Osteocyte (in vitro differentiated cells): ENCODE measurements around the gene KIF1A. TPM values are rescaled to one million over a fixed set of nuclear protein-coding genes. Genes with fewer than 3 reads are reported as not detected.

Experiments used
- DNase-seq: peaks from one replicate; pipeline ENCODE4 v3.0.0; 2021; ENCODE audit warnings: mixed read lengths; ENCODE audit not compliant: unreplicated experiment; ENCODE audit errors: extremely low spot score
- H3K27ac Mint-ChIP-seq: one replicate; pipeline ENCODE4 v1.8.0; 2021; ENCODE audit warnings: mild to moderate bottlenecking, mixed read lengths; ENCODE audit not compliant: unreplicated experiment
- H3K27me3 Mint-ChIP-seq: one replicate; pipeline ENCODE4 v1.8.0; 2021; ENCODE audit warnings: mixed read lengths; ENCODE audit not compliant: unreplicated experiment
- H3K36me3 Mint-ChIP-seq: one replicate; pipeline ENCODE4 v1.8.0; 2021; ENCODE audit warnings: mixed read lengths; ENCODE audit not compliant: unreplicated experiment
- H3K4me1 Mint-ChIP-seq: one replicate; pipeline ENCODE4 v1.8.0; 2021; ENCODE audit warnings: mixed read lengths; ENCODE audit not compliant: unreplicated experiment
- H3K4me3 Mint-ChIP-seq: one replicate; pipeline ENCODE4 v1.8.0; 2021; ENCODE audit warnings: mild to moderate bottlenecking, moderate library complexity, mixed read lengths; ENCODE audit not compliant: unreplicated experiment
- H3K9me3 Mint-ChIP-seq: one replicate; pipeline ENCODE4 v1.8.0; 2021; ENCODE audit warnings: mixed read lengths; ENCODE audit not compliant: unreplicated experiment
- CTCF ChIP-seq: fragments of 200-600 bp; sonication (generic); IDR thresholded peaks from 2 replicates; pipeline ENCODE4 v1.5.0; 2021; ENCODE audit warnings: antibody characterized with exemption, mild to moderate bottlenecking, moderate library complexity
- total RNA-seq: library from RNA; stranded (reverse); gene quantifications from 2 replicates; pipeline ENCODE4 v1.2.1, GENCODE V29; 2021

Gene KIF1A
- total RNA-seq, 1 donor from 2014 or later = 5.6 TPM

GRCh38 chr2:240760576-240761246, 59.3 kb downstream of the KIF1A start:
- Mint-ChIP-seq H3K27ac (no peak overlapping the region), H3K27me3 (no peaks in the 10 kb centered on the region), H3K9me3 (no peaks in the 10 kb centered on the region), H3K4me3 (no peak overlapping the region), H3K4me1 (no peaks in the 10 kb centered on the region), H3K36me3 (no peaks in the 10 kb centered on the region)
- TF ChIP-seq CTCF = no peak
- no peak for DNase-seq

GRCh38 chr2:240760121-240760520, 59.9 kb downstream of the KIF1A start:
- Mint-ChIP-seq H3K36me3 (no peaks in the 10 kb centered on the region), H3K4me1 (no peaks in the 10 kb centered on the region), H3K9me3 (no peaks in the 10 kb centered on the region), H3K4me3 (no peak overlapping the region), H3K27me3 (no peaks in the 10 kb centered on the region), H3K27ac (no peak overlapping the region)
- TF ChIP-seq CTCF = no peak
- DNase-seq = no peak

- no peaks in the 10 kb centered on the region for H3K4me1 Mint-ChIP-seq
- H3K27me3 Mint-ChIP-seq = no peaks in the 10 kb centered on the region
- no peaks in the 10 kb centered on the region for H3K9me3 Mint-ChIP-seq
- no peaks in the 10 kb centered on the region for H3K36me3 Mint-ChIP-seq
- no peak overlapping the region for H3K4me3 Mint-ChIP-seq
- TF ChIP-seq CTCF = no peak
- no peak overlapping the region for H3K27ac Mint-ChIP-seq
- DNase-seq = no peak
Measured at GRCh38 chr2:240759459-240759858, 60.6 kb downstream of the KIF1A start.

GRCh38 chr2:240757086-240757614, 62.9 kb downstream of the KIF1A start:
- no peaks in the 10 kb centered on the region for H3K27me3 Mint-ChIP-seq
- H3K9me3 Mint-ChIP-seq = no peaks in the 10 kb centered on the region
- no peaks in the 10 kb centered on the region for H3K36me3 Mint-ChIP-seq
- no peak for DNase-seq
- H3K4me3 Mint-ChIP-seq = no peak overlapping the region
- H3K27ac Mint-ChIP-seq = no peak overlapping the region
- TF ChIP-seq CTCF = no peak
- H3K4me1 Mint-ChIP-seq = no peaks in the 10 kb centered on the region

GRCh38 chr2:240752209-240752608, 67.8 kb downstream of the KIF1A start:
- no peaks in the 10 kb centered on the region for H3K9me3 Mint-ChIP-seq

More at GRCh38 chr2:240752209-240752608, 67.8 kb downstream of the KIF1A start:
- TF ChIP-seq CTCF = no peak
- H3K36me3 Mint-ChIP-seq = no peaks in the 10 kb centered on the region
- H3K27me3 Mint-ChIP-seq = no peaks in the 10 kb centered on the region
- H3K27ac Mint-ChIP-seq = no peak overlapping the region
- H3K4me1 Mint-ChIP-seq = no peaks in the 10 kb centered on the region
- no peak for DNase-seq
- H3K4me3 Mint-ChIP-seq = no peak overlapping the region
